ENCODE measurements around the gene CPHXL.

DNA sequence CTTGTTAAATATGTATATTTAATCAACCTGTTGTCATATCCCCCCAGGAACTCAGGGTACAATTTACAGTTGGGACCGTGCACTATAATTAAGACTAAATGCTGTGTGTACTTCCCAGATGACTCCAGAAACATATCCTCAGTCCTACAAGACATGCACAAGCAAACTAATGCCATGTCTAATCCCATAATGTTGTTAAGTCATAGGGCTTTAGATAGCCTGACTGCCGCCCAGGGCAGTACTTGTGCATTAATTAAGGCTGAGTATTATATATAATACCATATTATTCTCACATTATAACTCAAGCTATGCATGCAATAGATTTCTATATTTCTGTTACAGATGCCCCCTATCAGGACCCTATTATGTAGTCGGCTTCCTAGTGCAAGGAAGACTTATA lies 20.1 kb upstream of the CPHXL start:
- TF ChIP-seq, protein P1, sequence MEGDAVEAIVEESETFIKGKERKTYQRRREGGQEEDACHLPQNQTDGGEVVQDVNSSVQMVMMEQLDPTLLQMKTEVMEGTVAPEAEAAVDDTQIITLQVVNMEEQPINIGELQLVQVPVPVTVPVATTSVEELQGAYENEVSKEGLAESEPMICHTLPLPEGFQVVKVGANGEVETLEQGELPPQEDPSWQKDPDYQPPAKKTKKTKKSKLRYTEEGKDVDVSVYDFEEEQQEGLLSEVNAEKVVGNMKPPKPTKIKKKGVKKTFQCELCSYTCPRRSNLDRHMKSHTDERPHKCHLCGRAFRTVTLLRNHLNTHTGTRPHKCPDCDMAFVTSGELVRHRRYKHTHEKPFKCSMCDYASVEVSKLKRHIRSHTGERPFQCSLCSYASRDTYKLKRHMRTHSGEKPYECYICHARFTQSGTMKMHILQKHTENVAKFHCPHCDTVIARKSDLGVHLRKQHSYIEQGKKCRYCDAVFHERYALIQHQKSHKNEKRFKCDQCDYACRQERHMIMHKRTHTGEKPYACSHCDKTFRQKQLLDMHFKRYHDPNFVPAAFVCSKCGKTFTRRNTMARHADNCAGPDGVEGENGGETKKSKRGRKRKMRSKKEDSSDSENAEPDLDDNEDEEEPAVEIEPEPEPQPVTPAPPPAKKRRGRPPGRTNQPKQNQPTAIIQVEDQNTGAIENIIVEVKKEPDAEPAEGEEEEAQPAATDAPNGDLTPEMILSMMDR (IDR thresholded peaks at IDR 0.05), result no peak
- TF ChIP-seq POLR2A (IDR thresholded peaks at IDR 0.05), result no peak
